Sigmoid colon (tissue), 7 donors: Measurements from ENCODE around the gene PXK. TPM values are rescaled to one million over a fixed set of nuclear protein-coding genes. Genes with fewer than 3 reads are reported as not detected.
"Not testable (repeated sequence)": the region's sequence is repeated elsewhere in the genome, so short reads cannot be mapped to it uniquely, and the experiment has no call there.

Experiments used
- DNase-seq: peaks from one replicate; pipeline ENCODE4 v3.0.0-alpha.2; 2019
- H3K27ac ChIP-seq, 4 donors: fragments of 200-600 bp; sonication (generic); one replicate each; pipeline ENCODE4 v1.5.1; 2016 to 2019; ENCODE audit warnings: mild to moderate bottlenecking in 1 of 4
- H3K27me3 ChIP-seq, 3 donors: fragments of 200-600 bp; sonication (generic); one replicate each; pipeline ENCODE4 v1.5.1; 2019; ENCODE audit warnings: mild to moderate bottlenecking in 1 of 3
- H3K36me3 ChIP-seq, 4 donors: fragments of 200-600 bp; sonication (generic); one replicate each; pipeline ENCODE4 v1.5.1; 2016 to 2019
- H3K4me1 ChIP-seq, 4 donors: fragments of 200-600 bp; sonication (generic); one replicate each; pipeline ENCODE4 v1.5.1; 2017 to 2019
- H3K4me3 ChIP-seq, 4 donors: fragments of 200-600 bp; sonication (generic); one replicate each; pipeline ENCODE4 v1.5.1; 2017 to 2019; ENCODE audit warnings: mild to moderate bottlenecking in 2 of 4, moderate library complexity in 1 of 4
- H3K9me3 ChIP-seq, 4 donors: fragments of 200-600 bp in 3 of 4; sonication (generic) in 3 of 4; one replicate each; pipeline versions ENCODE4 v1.5.1 to v1.6.1; 2013 to 2019
- CTCF ChIP-seq, 4 experiments: fragments of 450-650 bp in 3 of 4; fragments of 200-600 bp in 1 of 4; IDR thresholded peaks; one replicate each; pipeline ENCODE4 v1.5.1; 2016 to 2019; ENCODE audit warnings: antibody characterized with exemption in 4 of 4, mild to moderate bottlenecking in 3 of 4, moderate library complexity in 2 of 4
- EP300 ChIP-seq, 4 donors: sonication (generic); formaldehyde crosslinking; IDR thresholded peaks; one replicate each; pipeline ENCODE4 v1.6.1; 2017; ENCODE audit warnings: antibody characterized with exemption in 4 of 4
- POLR2A ChIP-seq, 2 donors: fragments of 450-650 bp; IDR thresholded peaks; one replicate each; pipeline ENCODE4 v1.6.1; 2016; ENCODE audit warnings: antibody characterized with exemption in 2 of 2, mild to moderate bottlenecking in 2 of 2, moderate library complexity in 2 of 2
- POLR2AphosphoS5 ChIP-seq, 4 donors: sonication (generic); formaldehyde crosslinking; IDR thresholded peaks; one replicate each; pipeline ENCODE4 v1.6.1; 2017; ENCODE audit warnings: antibody characterized with exemption in 4 of 4
- WGBS, 2 donors: extraction: QIAGEN DNeasy Blood & Tissue Kit; methylation state at CpG; one replicate each; pipeline ENCODE4 v1.1.7; 2013; 5-methylcytosine and 5-hydroxymethylcytosine counted together
- intact Hi-C: fragments of 100-400 bp; cut with DNase I; formaldehyde crosslinking; loops from one replicate; pipeline ENCODE4 v1.15.1; 2023
- polyA plus RNA-seq, 3 donors: library from polyadenylated mRNA; stranded (reverse); fragments of 200-250 nt; gene quantifications; one replicate each; pipeline ENCODE4 v1.2.3, GENCODE V29; 2013
- total RNA-seq, 4 donors: library from RNA; depleted of rRNA; stranded (reverse); fragments of >200 nt; gene quantifications; one replicate each; pipeline ENCODE4 v1.1.0, GENCODE V29; 2016
- donor health status: healthy with polysubstance abuse.
- donor health status: Bipolar disorder and iron deficiency.
- donor health status: healthy.

The PXK gene
- total and polyA plus RNA-seq, 7 donors, result 6.9 to 58.7 (median 30.3) TPM

- H3K36me3 ChIP-seq, result peaks cover 0 to 13% (median 0%) of the 10 kb centered on the region in 4 donors
- WGBS, 2 donors, result 96 to 99% methylated on average over 1 of the region's 1 CpG
- H3K27me3 ChIP-seq, result no peaks in the 10 kb centered on the region
- no peak overlapping the region for H3K27ac ChIP-seq
- H3K9me3 ChIP-seq, result no peaks in the 10 kb centered on the region
- peaks cover 0 to 43% (median 33%) of the 10 kb centered on the region in 4 donors for H3K4me1 ChIP-seq
- intact Hi-C loops, result no loop called here
- TF ChIP-seq EP300 (IDR thresholded peaks at IDR 0.05), result no peak
- no peak for TF ChIP-seq POLR2A (IDR thresholded peaks at IDR 0.05)
- no peak for TF ChIP-seq POLR2AphosphoS5 (IDR thresholded peaks at IDR 0.05)
- TF ChIP-seq CTCF (IDR thresholded peaks at IDR 0.05), result no peak
- DNase-seq, result no peak
- no peak overlapping the region for H3K4me3 ChIP-seq
Measured at GRCh38 chr3:58337190-58337589, 4.5 kb downstream of the PXK start.

- WGBS, 2 donors, result 78 to 95% methylated on average over 12 of the region's 12 CpGs
- H3K36me3 ChIP-seq, result peaks cover 0 to 13% (median 0%) of the 10 kb centered on the region in 4 donors
- DNase-seq, intact Hi-C loops, H3K9me3 ChIP-seq, H3K4me3 ChIP-seq, H3K27ac ChIP-seq, H3K27me3 ChIP-seq: not testable (repeated sequence)
- peaks cover 2 to 51% (median 30%) of the 10 kb centered on the region in 4 donors for H3K4me1 ChIP-seq
Measured at GRCh38 chr3:58339146-58339545, 6.5 kb downstream of the PXK start.

GRCh38 chr3:58340594-58341244 lies 8.0 kb downstream of the PXK start:
- Histone ChIP-seq H3K4me1 (peaks cover 2 to 38% (median 19%) of the 10 kb centered on the region in 4 donors), H3K27me3 (no peaks in the 10 kb centered on the region), H3K27ac (no peak overlapping the region), H3K9me3 (no peaks in the 10 kb centered on the region), H3K36me3 (peaks cover 0 to 13% (median 0%) of the 10 kb centered on the region in 4 donors), H3K4me3 (no peak overlapping the region)
- no peak for DNase-seq
- intact Hi-C loops, result no loop called here
- TF ChIP-seq POLR2AphosphoS5 (IDR thresholded peaks at IDR 0.05), result no peak
- no peak for TF ChIP-seq POLR2A (IDR thresholded peaks at IDR 0.05)
- TF ChIP-seq EP300 (IDR thresholded peaks at IDR 0.05), result no peak
- no peak for TF ChIP-seq CTCF (IDR thresholded peaks at IDR 0.05)
- 89 to 99% methylated on average over 3 of the region's 3 CpGs for WGBS, 2 donors

GRCh38 chr3:58341376-58341775 lies 8.7 kb downstream of the PXK start:
- Histone ChIP-seq H3K27me3 (no peaks in the 10 kb centered on the region), H3K4me3 (no peak overlapping the region), H3K27ac (no peak overlapping the region), H3K9me3 (no peaks in the 10 kb centered on the region), H3K4me1 (peaks cover 2 to 38% (median 16%) of the 10 kb centered on the region in 4 donors), H3K36me3 (peaks cover 0 to 13% (median 0%) of the 10 kb centered on the region in 4 donors)
- WGBS, 2 donors, result 91% methylated on average over 3 of the region's 3 CpGs
- intact Hi-C loops, result no loop called here
- no peak for DNase-seq
- no peak for TF ChIP-seq CTCF (IDR thresholded peaks at IDR 0.05)
- no peak for TF ChIP-seq POLR2AphosphoS5 (IDR thresholded peaks at IDR 0.05)
- no peak for TF ChIP-seq EP300 (IDR thresholded peaks at IDR 0.05)
- no peak for TF ChIP-seq POLR2A (IDR thresholded peaks at IDR 0.05)

- Histone ChIP-seq H3K36me3 (peaks cover 0 to 13% (median 0%) of the 10 kb centered on the region in 4 donors), H3K4me3 (no peak overlapping the region), H3K27me3 (no peaks in the 10 kb centered on the region), H3K27ac (no peak overlapping the region), H3K9me3 (no peaks in the 10 kb centered on the region), H3K4me1 (peaks cover 2 to 32% (median 13%) of the 10 kb centered on the region in 4 donors)
- 21 to 68% methylated on average over 5 of the region's 5 CpGs for WGBS, 2 donors
- intact Hi-C loops, result no loop called here
- DNase-seq, result no peak
- TF ChIP-seq EP300 (IDR thresholded peaks at IDR 0.05), result no peak
- TF ChIP-seq CTCF (IDR thresholded peaks at IDR 0.05), result no peak
- no peak for TF ChIP-seq POLR2AphosphoS5 (IDR thresholded peaks at IDR 0.05)
- no peak for TF ChIP-seq POLR2A (IDR thresholded peaks at IDR 0.05)
Measured at GRCh38 chr3:58342676-58343075, 10.0 kb downstream of the PXK start.
